OCI-LY3 (cell line): Measurements from ENCODE around the gene COL4A2.

ENCODE experiments used
- CTCF ChIP-seq: fragments of 200-600, 300-600 bp; sonication (generic); IDR thresholded peaks from 2 replicates; pipeline ENCODE4 v1.5.1; 2014; ENCODE audit warnings: antibody characterized with exemption, low read length, low read depth
- EZH2phosphoT487 ChIP-seq: fragments of 200-600 bp; shearing (Covaris generic); IDR thresholded peaks from 2 replicates; pipeline ENCODE4 v1.6.1; 2018; ENCODE audit warnings: antibody characterized with exemption, mixed run types, low read depth

GRCh38 chr13:110413016-110413675 lies 106.1 kb downstream of the COL4A2 start:
- TF ChIP-seq CTCF (no peak), EZH2phosphoT487 (no peak)
